ENCODE measurements around the gene DSCAML1. TPM values are rescaled to one million over a fixed set of nuclear protein-coding genes. Genes with fewer than 3 reads are reported as not detected.

The DSCAML1 gene
- total RNA-seq, 2 donors from 2014 or later, result 0.21 to 0.92 TPM

DNA sequence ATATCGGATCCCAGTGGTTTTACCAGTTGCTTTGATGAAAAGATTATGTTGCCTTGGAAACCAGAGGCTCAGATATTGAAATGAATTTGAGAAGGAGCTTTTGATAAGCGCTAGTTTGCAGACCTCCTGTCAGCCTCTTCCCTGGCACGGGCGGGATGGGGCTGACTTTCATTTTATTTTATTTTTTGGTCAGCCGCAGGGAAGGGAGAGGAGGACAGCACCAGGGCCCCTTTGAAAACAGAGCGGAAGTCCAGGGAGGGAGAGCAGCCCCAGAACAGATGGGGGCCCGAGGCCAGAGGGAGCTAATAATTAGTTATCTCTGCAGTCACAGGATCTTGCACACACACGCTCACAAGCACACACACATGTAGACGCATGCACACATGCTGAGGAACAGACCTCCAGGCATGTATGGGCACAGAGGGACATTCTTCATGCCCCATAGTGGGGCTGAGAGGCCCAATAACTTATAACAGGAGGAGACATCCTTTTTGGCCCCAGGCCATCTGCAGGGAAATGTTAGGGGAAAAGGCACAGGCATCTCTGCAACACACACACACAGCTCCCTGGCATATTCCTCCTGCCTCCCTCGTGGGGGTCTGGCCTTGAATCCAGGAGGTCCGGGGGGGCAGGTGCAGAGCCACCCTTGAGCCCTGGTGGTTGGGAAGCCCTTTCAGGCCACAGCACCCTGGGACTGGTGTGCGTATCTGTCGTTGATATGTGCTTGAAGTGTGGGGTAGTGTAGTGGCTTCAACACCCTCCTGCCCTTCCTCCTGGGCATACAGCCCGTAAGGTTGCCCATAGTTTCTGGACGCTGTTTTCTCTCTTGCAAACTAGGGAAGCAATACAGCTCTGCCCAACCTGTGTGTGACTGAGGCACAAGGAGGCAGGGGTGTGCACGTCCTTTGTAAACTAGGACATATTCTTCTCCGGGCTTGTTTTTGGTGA lies 352.0 kb downstream of the DSCAML1 start:
- DNase-seq (no peak), ATAC-seq (no peak)
- Mint-ChIP-seq H3K36me3 (ENCODE audit: low read depth) (peaks cover 5% of the 10 kb centered on the region), H3K4me3 (no peak overlapping the region), H3K27ac (no peak overlapping the region), H3K27me3 (peaks cover 53% of the 10 kb centered on the region), H3K4me1 (no peaks in the 10 kb centered on the region)
- no peaks in the 10 kb centered on the region for H3K9me3 ChIP-seq (ENCODE audit: control insufficient read depth, low read length, poor library complexity, severe bottlenecking)

DNA sequence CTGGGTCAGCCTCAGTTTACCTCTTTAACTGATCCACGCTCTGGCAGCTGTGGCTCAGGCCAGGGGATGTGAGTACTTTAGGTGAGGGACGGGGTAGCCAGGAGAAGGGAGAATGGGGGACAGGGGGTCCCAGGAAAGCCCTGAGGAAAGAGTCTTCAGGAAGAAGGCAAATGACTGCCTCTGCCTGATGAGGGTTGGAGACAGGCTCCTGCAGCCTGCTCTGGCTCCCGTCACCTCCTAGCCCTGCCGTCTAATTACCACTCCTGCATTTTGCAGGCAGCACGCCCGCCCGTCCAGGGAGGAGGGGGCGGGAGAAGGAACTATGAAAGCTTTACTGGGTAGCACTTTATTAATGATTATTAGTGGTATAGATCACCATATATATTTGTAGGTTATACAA lies 352.8 kb downstream of the DSCAML1 start:
- ATAC-seq (no peak), DNase-seq (no peak)
- Mint-ChIP-seq H3K27ac (no peak overlapping the region), H3K36me3 (ENCODE audit: low read depth) (peaks cover 6% of the 10 kb centered on the region), H3K4me3 (no peak overlapping the region), H3K27me3 (peaks cover 58% of the 10 kb centered on the region), H3K4me1 (no peaks in the 10 kb centered on the region)
- no peaks in the 10 kb centered on the region for H3K9me3 ChIP-seq (ENCODE audit: control insufficient read depth, low read length, poor library complexity, severe bottlenecking)

DNA sequence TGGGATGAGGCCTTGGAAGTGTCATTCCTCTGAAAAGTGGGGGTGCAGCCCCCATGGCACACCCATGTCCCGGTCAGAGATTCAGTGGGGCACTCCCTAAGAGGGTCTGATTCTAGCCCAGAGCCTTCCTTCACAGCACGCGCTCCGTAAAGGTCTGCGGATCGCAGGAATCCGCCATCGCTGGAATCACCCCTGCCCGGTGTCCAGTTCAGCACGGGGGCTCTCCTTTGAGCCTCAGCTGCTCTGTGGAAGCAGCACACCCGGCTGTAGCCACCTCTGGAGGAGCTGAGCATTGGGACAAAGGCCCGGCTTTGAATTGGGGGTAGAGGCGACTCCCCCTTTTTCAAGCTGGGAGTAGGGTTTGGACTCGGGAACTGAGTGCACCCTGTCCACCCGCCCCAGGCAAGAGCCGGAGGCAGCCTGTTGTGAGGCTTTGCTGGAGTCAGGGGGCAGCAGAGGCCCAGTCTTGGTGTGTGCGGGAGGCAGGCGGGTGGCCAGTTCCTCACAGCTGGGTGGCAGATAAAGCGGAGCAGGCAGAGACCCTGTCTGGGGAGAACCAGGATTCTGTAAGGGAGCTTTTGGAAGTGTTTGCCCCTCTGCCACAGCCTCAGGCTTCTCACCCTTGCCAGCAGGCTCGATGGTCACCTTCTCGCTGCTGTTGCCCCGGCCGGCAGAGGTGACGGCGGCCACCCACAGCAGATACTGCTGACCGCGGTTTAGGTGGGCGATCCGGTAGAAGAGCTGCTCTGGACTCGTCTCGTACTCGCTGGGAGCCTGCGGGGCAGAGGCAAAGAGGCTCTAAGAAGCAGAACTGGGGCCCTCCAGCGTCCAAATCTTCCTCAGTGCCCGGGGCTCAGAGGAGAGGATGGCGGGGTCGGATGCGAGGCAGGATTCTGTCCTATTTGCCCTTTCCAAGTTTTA lies 353.5 kb downstream of the DSCAML1 start:
- H3K4me3 Mint-ChIP-seq, result no peak overlapping the region
- DNase-seq (no peak), ATAC-seq (no peak)
- peaks cover 6% of the 10 kb centered on the region for H3K36me3 Mint-ChIP-seq (ENCODE audit: low read depth)
- H3K9me3 ChIP-seq (ENCODE audit: control insufficient read depth, low read length, poor library complexity, severe bottlenecking), result no peaks in the 10 kb centered on the region
- no peaks in the 10 kb centered on the region for H3K4me1 Mint-ChIP-seq
- H3K27me3 Mint-ChIP-seq, result peaks cover 58% of the 10 kb centered on the region
- H3K27ac Mint-ChIP-seq, result no peak overlapping the region

DNA sequence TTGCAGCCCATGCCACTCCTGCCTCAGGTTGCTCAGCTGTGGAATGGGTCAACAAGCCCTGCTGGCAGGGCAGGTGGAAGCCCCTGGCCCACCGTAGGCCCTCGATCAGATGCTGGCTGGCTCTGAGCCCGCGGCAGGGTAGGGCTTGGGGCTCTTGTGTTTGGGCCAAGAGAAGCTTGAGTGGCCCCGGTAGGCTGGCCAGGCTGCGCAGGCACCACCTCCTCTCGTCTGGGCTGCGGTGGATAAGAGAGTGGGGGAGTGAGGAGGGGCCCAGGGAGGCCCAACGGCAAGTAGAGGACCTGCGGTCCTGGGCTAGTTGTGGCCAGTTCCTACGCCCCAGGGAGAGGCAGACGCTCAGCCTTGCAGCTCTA lies 354.2 kb downstream of the DSCAML1 start:
- Mint-ChIP-seq H3K27me3 (peaks cover 52% of the 10 kb centered on the region), H3K27ac (no peak overlapping the region), H3K4me3 (no peak overlapping the region), H3K4me1 (no peaks in the 10 kb centered on the region), H3K36me3 (ENCODE audit: low read depth) (peaks cover 6% of the 10 kb centered on the region)
- DNase-seq (no peak), ATAC-seq (no peak)
- no peaks in the 10 kb centered on the region for H3K9me3 ChIP-seq (ENCODE audit: control insufficient read depth, low read length, poor library complexity, severe bottlenecking)

DNA sequence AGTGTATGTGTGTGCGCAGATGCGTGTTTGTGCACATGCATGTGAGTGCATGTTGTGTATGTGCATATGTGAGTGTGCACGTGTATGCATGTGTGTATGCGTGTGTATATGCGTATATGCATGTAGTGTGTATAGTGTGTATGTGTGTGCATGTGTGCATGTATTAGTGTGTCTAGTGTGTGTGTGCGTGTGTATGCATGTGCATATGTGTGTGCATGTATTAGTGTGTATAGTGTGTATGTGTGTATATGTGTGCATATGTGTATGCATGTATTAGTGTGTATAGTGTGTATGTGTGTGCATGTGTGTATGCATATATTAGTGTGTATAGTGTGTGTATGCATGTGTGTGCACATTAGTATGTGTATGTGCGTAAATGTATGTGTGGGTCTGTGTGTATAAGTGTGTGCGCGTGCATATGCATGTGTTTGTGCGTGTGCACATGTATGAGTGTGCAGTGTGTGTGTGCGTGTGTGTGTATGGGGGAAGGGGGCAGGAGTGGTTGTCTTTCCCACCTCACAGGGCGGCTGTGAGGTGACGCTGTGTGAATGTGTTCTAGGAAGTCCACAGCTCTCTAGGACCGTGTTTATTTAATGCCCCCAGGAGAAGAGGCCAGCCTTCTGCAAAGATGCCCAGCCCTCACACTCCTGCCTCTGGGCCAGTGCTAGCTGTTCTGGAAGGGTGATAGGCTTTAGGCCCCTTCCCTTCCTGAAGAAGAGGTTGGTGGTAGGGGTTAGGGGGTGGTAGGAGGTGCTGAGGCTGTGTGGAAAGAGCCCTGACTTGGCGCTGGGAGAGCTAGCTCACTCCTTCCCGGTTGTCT lies 354.8 kb downstream of the DSCAML1 start:
- Mint-ChIP-seq H3K4me1 (no peaks in the 10 kb centered on the region), H3K36me3 (ENCODE audit: low read depth) (peaks cover 6% of the 10 kb centered on the region), H3K4me3 (no peak overlapping the region), H3K27ac (no peak overlapping the region), H3K27me3 (peaks cover 48% of the 10 kb centered on the region)
- no peak for ATAC-seq
- no peaks in the 10 kb centered on the region for H3K9me3 ChIP-seq (ENCODE audit: control insufficient read depth, low read length, poor library complexity, severe bottlenecking)
- no peak for DNase-seq

DNA sequence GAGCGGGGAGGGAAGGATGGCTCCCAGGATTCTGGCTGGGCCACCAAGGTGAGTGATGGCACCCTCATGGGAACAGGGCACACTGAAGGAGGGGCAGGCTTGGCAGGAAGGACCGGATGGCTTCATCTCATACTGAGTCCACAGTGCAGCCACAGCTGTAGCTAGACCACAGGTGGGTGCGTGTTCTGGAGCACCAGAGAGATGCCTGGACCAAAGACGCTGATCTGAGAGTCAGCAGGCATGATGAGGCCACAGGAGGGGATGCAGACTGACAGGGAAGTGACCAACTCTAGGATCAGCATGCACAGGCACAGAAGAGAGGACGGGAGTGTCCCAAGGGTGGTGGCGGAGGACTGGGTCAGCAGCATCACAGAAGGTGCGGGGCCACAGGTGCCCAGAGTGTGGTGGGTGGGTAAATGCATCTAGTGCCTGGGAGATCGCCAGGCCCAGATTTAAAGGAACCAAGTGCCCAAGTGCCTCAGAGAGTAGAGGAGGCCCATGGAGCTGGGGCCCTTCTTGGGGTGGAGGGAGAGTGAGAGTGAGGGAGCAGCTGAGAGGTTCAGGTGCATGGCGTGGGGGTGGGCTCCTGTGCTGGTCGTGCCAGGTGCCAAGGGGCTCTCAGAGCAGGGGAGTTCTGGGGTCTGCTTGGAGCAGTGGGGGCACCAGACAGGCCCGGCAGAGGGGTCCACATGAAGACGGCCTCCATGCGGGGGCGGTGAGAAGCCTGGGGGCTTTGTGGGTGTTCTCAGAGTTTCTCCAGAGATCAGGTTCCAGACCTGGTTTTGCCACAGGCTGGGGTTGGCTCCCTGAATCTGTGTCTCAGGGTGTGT lies 355.7 kb downstream of the DSCAML1 start:
- Mint-ChIP-seq H3K27me3 (peaks cover 56% of the 10 kb centered on the region), H3K4me3 (no peak overlapping the region), H3K27ac (no peak overlapping the region), H3K4me1 (no peaks in the 10 kb centered on the region), H3K36me3 (ENCODE audit: low read depth) (peaks cover 6% of the 10 kb centered on the region)
- DNase-seq (no peak), ATAC-seq (no peak)
- no peaks in the 10 kb centered on the region for H3K9me3 ChIP-seq (ENCODE audit: control insufficient read depth, low read length, poor library complexity, severe bottlenecking)

DNA sequence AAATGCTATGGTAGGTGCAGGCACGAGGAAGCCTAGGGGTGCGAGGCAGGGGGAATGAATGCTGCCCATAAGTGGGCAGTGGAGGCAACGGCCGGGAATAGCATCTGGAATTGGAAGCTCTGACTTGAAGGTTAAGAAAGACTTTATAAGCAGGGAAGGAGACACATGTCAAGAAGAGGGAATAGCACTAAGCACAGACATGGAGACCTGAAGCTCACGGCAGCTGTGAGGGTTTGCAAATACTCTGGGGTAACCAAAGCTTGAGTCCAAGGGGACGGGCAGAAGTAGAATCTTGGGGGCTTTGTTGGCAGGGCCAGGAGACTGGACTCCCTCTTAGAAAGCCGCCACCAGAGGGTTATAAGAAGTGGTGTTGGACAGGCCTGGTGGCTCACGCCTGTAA lies 356.8 kb downstream of the DSCAML1 start:
- peaks cover 6% of the 10 kb centered on the region for H3K36me3 Mint-ChIP-seq (ENCODE audit: low read depth)

DNA sequence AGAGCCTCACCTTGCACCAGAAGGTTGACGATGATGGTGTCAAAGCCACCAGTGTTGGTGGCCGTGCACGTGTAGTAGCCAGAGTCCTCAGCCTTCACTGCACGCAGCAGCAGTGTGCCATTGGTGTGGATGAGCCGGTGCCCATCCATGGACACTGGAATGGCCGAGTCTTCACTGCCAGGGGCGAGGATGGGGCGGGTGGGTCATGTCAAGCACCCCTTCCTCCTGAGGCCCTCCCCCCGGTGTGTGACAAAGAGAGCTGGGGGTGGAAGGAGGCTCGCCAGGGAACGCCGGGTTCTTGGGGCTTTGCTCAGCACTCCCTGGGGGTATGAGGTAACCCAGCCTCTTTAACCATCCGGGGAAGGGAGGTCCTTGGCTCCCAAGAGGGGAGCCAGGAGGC lies 357.8 kb downstream of the DSCAML1 start:
- no peak for ATAC-seq
- no peak overlapping the region for H3K27ac Mint-ChIP-seq
- no peak for DNase-seq

More for the DNA sequence above, 356.8 kb downstream of the DSCAML1 start:
- ATAC-seq, result no peak
- Mint-ChIP-seq H3K4me3 (no peak overlapping the region), H3K4me1 (no peaks in the 10 kb centered on the region), H3K27ac (peak overlapping the region; percentile 47), H3K27me3 (peaks cover 49% of the 10 kb centered on the region)
- no peaks in the 10 kb centered on the region for H3K9me3 ChIP-seq (ENCODE audit: control insufficient read depth, low read length, poor library complexity, severe bottlenecking)
- DNase-seq, result no peak

DNA sequence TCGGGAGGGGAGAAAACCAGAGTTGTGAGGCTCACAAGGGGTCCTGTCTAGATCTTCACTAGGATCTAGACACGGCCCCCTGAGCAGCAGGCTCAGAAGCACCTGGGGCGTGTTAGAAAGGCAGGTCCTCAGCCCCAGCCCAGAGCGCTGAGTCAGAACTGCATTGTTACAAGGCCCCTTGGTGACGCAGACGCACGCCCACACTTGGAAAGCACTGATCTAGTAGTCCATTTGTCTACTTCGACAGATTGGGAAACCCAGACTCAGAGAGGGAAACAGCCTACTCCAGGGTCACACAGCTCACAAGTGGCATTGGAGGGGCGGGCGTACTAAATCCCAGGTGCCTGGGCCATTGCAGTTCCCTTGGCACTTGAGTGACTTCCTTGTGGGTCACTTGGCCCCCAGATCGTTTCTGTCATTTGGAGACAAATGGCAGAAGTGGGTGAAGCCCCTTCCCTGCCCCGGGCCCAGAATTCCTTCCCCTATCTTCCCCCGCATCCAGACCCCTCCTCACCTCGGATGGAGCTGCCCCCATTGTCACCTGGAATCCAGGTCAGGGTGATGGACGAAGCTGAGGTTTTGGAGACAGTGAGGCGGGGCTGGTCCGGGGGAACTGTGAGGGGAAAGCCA lies 358.5 kb downstream of the DSCAML1 start:
- H3K4me3 Mint-ChIP-seq, result no peak overlapping the region
- ATAC-seq, result no peak
- peaks cover 6% of the 10 kb centered on the region for H3K36me3 Mint-ChIP-seq (ENCODE audit: low read depth)

More for the DNA sequence above, 357.8 kb downstream of the DSCAML1 start:
- H3K27me3 Mint-ChIP-seq, result peaks cover 39% of the 10 kb centered on the region
- H3K4me3 Mint-ChIP-seq, result no peak overlapping the region
- peaks cover 6% of the 10 kb centered on the region for H3K36me3 Mint-ChIP-seq (ENCODE audit: low read depth)
- H3K4me1 Mint-ChIP-seq, result no peaks in the 10 kb centered on the region
- no peaks in the 10 kb centered on the region for H3K9me3 ChIP-seq (ENCODE audit: control insufficient read depth, low read length, poor library complexity, severe bottlenecking)

DNA sequence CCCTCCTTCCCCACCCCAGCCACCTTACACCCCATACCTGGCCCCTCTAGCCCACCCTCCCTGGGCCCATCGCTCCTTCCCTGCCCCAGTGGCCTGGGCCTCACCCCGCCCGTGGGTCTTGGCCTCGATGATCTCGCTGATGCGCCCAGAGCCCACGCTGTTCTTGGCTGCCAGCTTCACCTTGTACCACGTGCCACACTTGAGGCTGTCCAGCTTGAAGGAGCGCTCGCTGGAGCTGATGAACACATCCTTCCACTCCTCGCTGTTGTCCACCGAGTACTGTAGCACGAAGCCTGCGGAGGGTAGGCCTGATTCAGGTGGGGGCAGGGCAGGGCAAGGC lies 359.3 kb downstream of the DSCAML1 start:
- H3K27ac Mint-ChIP-seq, result no peak overlapping the region
- H3K36me3 Mint-ChIP-seq (ENCODE audit: low read depth), result peaks cover 6% of the 10 kb centered on the region
- ATAC-seq, result no peak
- H3K4me3 Mint-ChIP-seq, result no peak overlapping the region
- H3K9me3 ChIP-seq (ENCODE audit: control insufficient read depth, low read length, poor library complexity, severe bottlenecking), result no peaks in the 10 kb centered on the region
- no peaks in the 10 kb centered on the region for H3K4me1 Mint-ChIP-seq
- DNase-seq, result no peak
- peaks cover 26% of the 10 kb centered on the region for H3K27me3 Mint-ChIP-seq

More for the DNA sequence above, 358.5 kb downstream of the DSCAML1 start:
- Mint-ChIP-seq H3K4me1 (no peaks in the 10 kb centered on the region), H3K27me3 (peaks cover 31% of the 10 kb centered on the region), H3K27ac (no peak overlapping the region)
- no peaks in the 10 kb centered on the region for H3K9me3 ChIP-seq (ENCODE audit: control insufficient read depth, low read length, poor library complexity, severe bottlenecking)
- no peak for DNase-seq

DNA sequence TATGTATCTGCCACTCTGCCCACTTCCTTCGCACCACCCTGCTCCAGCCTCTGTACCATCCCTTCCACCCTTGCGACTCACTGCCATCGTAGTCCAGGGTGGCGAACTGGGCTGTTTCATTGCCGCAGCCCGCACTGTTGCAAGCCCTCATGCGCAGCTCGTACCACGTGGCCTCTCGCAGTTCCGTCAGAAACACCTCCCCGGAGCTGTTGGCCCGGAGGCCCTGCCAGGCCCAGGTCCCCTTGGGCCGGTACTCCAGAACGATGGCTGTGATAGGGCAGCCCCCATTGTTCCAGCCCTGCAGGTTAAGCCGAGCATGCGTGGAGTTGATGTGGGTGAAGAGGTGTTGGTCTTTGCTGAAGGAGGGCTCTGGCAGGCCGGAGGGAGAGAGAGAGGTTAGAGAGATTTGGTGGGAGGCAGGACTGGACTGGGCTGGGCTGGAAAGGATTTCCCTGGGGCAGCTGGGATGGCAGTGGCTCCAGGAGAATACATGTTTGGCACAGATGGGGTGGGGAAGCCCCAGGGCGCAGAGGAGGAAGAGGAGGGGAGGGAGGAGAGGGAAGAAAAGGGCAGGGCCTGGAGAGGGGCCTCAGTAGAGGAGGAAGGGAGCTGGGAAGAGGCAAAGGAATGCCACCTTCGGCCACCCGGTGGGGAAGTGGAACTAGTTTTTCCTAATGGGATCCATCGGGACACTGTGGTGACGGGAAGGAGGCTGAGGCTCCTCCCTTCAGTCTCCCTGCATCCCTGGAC lies 359.8 kb downstream of the DSCAML1 start:
- peaks cover 4% of the 10 kb centered on the region for H3K36me3 Mint-ChIP-seq (ENCODE audit: low read depth)
- H3K4me3 Mint-ChIP-seq, result no peak overlapping the region
- H3K27ac Mint-ChIP-seq, result no peak overlapping the region
- ATAC-seq, result no peak
- H3K4me1 Mint-ChIP-seq, result no peaks in the 10 kb centered on the region
- no peaks in the 10 kb centered on the region for H3K9me3 ChIP-seq (ENCODE audit: control insufficient read depth, low read length, poor library complexity, severe bottlenecking)
- no peak for DNase-seq
- H3K27me3 Mint-ChIP-seq, result peaks cover 21% of the 10 kb centered on the region

All from T-helper 17 cell (primary cell).